NCI-H446 (cell line): Measurements from ENCODE around the gene PRDM16.

Source experiments
- DNase-seq, 2 experiments: peaks; one replicate each; lab custom pipeline; 2025; lab: John Stamatoyannopoulos, UW

PRDM16 gene

GRCh38 chr1:3413975-3414710 lies 345.1 kb downstream of the PRDM16 start:
- no peak for DNase-seq

DNA sequence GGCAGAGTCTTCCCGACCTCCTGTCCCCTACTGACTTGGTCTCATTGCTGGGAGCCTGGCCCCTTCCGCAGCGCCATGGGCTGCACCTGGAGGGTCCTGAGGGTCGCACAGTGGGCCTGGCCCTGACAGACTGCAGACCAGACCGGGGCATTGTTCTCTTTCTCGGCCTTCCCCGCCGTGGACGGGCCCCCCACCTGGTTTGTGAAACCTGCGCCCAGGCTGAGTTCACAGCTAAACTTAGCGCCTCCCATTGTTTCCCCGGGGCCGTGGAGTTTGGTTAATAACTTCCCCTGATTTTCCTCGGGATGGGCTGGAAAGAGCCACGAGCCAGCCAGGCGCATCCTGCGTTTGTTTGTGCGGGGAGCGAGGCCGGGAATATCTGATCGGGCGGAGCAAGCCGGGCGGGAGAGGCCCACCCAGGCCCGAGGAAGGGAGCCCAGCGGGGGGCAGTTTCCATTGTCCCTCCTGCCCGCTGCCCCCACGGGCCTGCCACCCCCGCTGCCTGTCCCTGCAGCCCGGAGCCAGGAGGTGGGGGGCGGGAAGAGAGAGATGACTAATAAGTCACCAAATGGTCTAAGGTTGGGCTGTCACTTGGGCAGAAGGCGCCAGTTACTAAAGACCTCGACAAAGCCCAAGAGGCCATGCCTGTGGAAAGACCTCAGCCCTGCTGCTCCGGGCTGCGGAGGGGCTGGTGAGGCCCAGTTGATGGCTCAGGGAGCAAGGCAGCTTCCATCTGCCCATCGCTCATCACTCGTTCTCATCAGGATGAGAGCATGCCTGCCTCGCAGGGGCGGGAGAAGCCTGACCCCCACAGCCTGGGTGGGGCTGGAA lies 346.5 kb downstream of the PRDM16 start:
- DNase-seq, result no peak

DNA sequence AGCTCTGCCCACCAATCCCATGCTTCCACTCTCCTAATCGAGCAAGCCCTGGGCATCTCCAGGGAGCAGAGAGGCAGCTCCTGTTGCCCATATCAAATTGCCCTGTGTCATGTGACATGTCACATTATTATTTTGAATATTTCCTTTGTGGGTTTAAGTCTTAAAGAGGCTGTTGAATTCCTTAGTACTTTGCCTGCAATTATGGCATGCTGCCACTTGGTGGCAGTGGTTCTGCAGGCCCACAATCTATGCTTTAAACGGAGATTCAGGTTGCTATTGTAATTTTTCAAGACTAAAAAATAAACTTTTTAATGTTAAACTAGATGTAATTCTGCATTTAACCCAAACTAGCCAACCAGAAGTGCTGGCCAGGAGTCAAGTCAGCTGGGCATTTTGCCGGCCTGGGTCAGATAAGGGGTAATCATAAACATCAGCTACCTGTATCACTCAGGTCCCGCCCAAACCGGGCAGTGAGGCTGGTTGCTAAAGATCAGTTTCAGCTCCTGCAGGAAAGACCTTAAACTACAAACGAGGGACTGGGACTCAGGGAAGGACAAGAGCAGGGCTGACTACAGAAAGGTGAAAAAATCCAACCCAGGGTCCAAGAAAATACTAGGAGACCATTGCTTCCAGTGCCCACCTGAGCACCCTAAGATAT lies 348.2 kb downstream of the PRDM16 start:
- DNase-seq, result no peak

DNA sequence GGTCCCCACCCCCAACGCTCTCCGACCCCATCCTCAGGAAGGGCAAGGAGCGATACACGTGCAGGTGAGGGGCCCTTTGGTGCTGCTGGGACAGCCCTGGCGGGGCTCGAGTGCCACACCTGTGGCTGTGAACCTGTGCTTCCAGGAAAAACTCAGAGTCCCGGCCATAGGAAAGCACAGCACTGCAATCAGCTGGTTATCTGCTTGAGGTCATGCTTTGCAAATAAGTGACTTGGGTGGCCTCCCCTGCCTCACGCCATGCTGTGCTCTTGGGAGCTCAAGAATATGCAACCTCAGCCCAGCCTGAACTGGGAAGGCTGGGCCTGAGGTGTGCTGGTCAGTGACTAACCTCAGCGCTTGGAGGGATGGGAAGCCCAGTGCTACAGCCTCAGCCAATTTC lies 348.9 kb downstream of the PRDM16 start:
- DNase-seq, result no peak

GRCh38 chr1:3418600-3418999 lies 349.6 kb downstream of the PRDM16 start:
- DNase-seq, result no peak

DNA sequence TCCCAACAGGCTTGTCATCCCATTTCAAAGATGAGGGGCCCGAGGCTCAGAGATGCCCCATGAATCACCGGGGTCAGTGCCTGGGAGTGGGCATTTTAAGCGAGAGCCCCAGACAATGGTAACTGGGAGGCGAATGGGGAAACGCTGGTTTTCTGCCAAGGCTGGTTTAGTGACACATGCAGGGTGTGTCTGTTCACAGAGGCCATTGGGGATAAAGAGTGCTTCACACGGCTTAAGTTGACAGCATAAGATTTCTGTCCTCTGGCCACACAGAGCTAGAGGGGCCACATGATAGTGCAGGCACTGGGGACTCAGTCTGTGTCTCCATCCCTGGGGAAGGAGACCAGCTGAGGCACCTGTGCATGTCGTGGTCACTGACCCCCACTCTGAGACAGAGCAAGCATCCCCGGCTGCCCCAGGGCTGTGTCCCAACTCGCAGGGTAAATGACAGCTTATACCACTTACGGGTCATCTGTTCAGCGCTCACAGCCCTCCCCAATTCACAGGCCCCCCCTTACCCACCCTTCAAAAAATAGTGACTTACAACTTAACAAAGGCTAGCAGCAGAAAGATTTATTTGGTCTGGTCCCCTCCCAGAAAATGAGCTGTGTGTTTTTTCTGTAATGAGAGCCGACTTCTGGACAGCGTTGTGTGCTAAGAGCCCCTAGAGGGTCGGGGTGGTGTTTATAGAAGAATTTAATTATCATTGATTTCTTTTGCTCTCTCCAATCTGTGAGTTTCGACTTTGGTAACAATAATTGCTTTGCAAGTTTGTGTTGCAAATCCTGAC lies 350.6 kb downstream of the PRDM16 start:
- no peak for DNase-seq

GRCh38 chr1:3420218-3420951 lies 351.4 kb downstream of the PRDM16 start:
- DNase-seq, result no peak

- no peak for DNase-seq
Measured at GRCh38 chr1:3422638-3423037, 353.6 kb downstream of the PRDM16 start.

GRCh38 chr1:3423245-3423829 lies 354.3 kb downstream of the PRDM16 start:
- DNase-seq, result no peak

DNA sequence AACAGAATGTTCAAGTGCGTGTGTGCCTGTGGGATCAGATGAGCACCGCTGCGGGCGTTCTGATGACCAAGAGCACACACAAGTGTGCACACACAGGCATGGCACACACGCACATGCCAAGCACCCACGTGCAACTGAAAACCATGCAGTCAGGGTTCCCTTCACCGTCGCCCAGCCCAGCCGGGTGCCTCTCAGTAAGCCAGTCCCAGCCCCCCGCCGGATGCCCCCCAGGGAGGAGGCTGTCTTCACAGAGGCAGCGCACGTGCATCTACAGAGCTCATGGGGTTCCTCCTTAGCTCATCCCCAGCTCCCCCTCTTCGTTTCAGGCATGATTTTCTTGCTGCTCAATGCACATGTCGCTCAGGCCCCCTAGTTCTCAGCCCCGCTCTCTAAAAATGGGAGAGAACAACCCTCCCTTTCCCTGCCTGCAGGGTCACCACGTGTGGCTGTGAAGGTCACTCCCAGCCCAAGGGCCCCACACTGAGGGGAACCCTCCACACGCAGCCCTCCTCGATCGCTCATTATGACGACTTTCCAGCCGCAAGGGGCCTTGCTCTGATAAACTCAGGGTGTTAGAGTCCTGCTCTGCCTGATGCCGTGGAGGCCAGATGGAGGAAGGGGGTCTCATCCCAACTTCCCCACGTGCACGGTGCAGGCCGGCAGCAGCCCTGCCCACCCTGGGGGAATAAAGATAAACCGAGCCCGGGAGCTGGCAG lies 355.1 kb downstream of the PRDM16 start:
- no peak for DNase-seq

GRCh38 chr1:3425486-3426215 lies 356.6 kb downstream of the PRDM16 start:
- no peak for DNase-seq

GRCh38 chr1:3426956-3427535 lies 358.0 kb downstream of the PRDM16 start:
- DNase-seq, result no peak

- DNase-seq, result no peak
Measured at GRCh38 chr1:3427711-3428704, 359.0 kb downstream of the PRDM16 start.

GRCh38 chr1:3428899-3429298 lies 359.9 kb downstream of the PRDM16 start:
- no peak for DNase-seq

GRCh38 chr1:3429320-3429719 lies 360.3 kb downstream of the PRDM16 start:
- DNase-seq, result no peak

DNA sequence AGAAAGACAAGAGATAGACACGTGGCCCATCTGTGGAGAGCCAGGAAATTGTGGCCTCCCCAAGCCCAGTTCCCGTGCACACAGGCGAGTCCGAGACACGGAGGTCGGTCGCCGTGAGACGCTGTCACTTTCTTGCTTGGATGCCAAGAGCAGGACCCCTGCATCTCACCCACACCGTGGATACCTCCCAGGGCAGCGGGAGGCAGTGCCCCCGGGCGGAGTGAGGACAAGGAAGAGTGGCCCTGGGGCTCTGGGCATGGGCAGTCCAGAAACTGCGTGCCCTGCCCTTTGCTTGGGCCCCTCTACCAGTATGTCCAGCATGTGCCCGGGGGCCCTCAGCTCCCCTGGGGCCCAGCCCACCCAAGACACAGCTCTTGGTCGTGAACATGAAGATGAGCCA lies 360.8 kb downstream of the PRDM16 start:
- no peak for DNase-seq

- no peak for DNase-seq
Measured at GRCh38 chr1:3430406-3430805, 361.4 kb downstream of the PRDM16 start.

DNA sequence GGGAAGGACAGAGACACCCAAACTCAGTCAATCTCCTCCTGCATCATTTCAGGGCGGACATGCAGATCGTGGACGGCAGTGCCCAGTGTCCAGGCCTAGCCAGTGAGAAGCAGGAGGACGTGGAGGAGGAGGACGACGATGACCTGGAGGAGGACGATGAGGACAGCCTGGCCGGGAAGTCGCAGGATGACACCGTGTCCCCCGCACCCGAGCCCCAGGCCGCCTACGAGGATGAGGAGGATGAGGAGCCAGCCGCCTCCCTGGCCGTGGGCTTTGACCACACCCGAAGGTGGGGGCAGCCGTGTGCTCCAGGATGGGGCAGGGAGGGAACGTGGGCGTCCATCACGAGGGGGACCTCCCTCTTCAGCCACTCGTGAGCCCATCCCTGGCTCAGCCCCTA lies 361.8 kb downstream of the PRDM16 start:
- no peak for DNase-seq
